BE2C (cell line): ENCODE measurements around the gene TBX2.

Experiments used
- DNase-seq: peaks from one replicate; pipeline ENCODE4 v3.0.0-alpha.2; 2020
- H3K27me3 ChIP-seq: fragments of 250-450 bp; sonication (Bioruptor Pico); 2 replicates; pipeline ENCODE4 v1.5.1; 2020; ENCODE audit warnings: mild to moderate bottlenecking
- H3K36me3 ChIP-seq: fragments of 250-450 bp; sonication (Bioruptor Pico); 2 replicates; pipeline ENCODE4 v1.5.1; 2020; ENCODE audit warnings: mild to moderate bottlenecking
- H3K4me1 ChIP-seq: fragments of 250-450 bp; sonication (Bioruptor Pico); 2 replicates; pipeline ENCODE4 v1.5.1; 2020
- H3K4me3 ChIP-seq: 2 replicates; pipeline ENCODE4 v1.5.1; 2011; ENCODE audit warnings: low read depth, low read length
- H3K9me3 ChIP-seq: fragments of 250-450 bp; sonication (Bioruptor Pico); 2 replicates; pipeline ENCODE4 v1.5.1; 2020
- CTCF ChIP-seq: IDR thresholded peaks from 2 replicates; pipeline ENCODE4 v1.5.1; 2012; ENCODE audit warnings: mild to moderate bottlenecking, low read depth, low read length

Gene TBX2

GRCh38 chr17:61413661-61414126 lies 14.1 kb downstream of the TBX2 start:
- no peak for DNase-seq

GRCh38 chr17:61414141-61414935 lies 14.7 kb downstream of the TBX2 start:
- Histone ChIP-seq H3K9me3 (no peaks in the 10 kb centered on the region), H3K36me3 (no peaks in the 10 kb centered on the region), H3K27me3 (no peaks in the 10 kb centered on the region), H3K4me3 (no peak overlapping the region), H3K4me1 (no peaks in the 10 kb centered on the region; the same call in 1 of the 2 replicates)
- TF ChIP-seq CTCF: no peak
- no peak for DNase-seq

More at GRCh38 chr17:61413661-61414126, 14.1 kb downstream of the TBX2 start:
- Histone ChIP-seq H3K27me3 (no peaks in the 10 kb centered on the region), H3K4me1 (no peaks in the 10 kb centered on the region; the same call in 1 of the 2 replicates), H3K9me3 (no peaks in the 10 kb centered on the region), H3K36me3 (peaks cover 2% of the 10 kb centered on the region), H3K4me3 (peak overlapping the region; percentile 85; the same call in 1 of the 2 replicates)
- TF ChIP-seq CTCF: no peak

GRCh38 chr17:61414936-61415251 lies 15.3 kb downstream of the TBX2 start:
- Histone ChIP-seq H3K4me3 (no peak overlapping the region), H3K9me3 (no peaks in the 10 kb centered on the region), H3K27me3 (no peaks in the 10 kb centered on the region), H3K4me1 (no peaks in the 10 kb centered on the region; the same call in 1 of the 2 replicates), H3K36me3 (no peaks in the 10 kb centered on the region)
- no peak for TF ChIP-seq CTCF
- no peak for DNase-seq

- no peaks in the 10 kb centered on the region for H3K36me3 ChIP-seq
Measured at GRCh38 chr17:61415374-61416210, 15.9 kb downstream of the TBX2 start.

GRCh38 chr17:61416211-61416539 lies 16.5 kb downstream of the TBX2 start:
- DNase-seq: no peak
- no peaks in the 10 kb centered on the region for H3K9me3 ChIP-seq
- H3K36me3 ChIP-seq: no peaks in the 10 kb centered on the region
- no peaks in the 10 kb centered on the region for H3K27me3 ChIP-seq
- TF ChIP-seq CTCF: no peak
- no peaks in the 10 kb centered on the region; the same call in 1 of the 2 replicates for H3K4me1 ChIP-seq
- no peak overlapping the region for H3K4me3 ChIP-seq

More at GRCh38 chr17:61415374-61416210, 15.9 kb downstream of the TBX2 start:
- H3K27me3 ChIP-seq: no peaks in the 10 kb centered on the region
- DNase-seq: no peak
- no peaks in the 10 kb centered on the region for H3K9me3 ChIP-seq
- TF ChIP-seq CTCF: no peak
- H3K4me1 ChIP-seq: no peaks in the 10 kb centered on the region; the same call in 1 of the 2 replicates
- no peak overlapping the region for H3K4me3 ChIP-seq
